HG03159 (cell line): ENCODE measurements around the gene CDK2.

ENCODE experiments used
- ATAC-seq: cut with Tn5 transposase; IDR thresholded peaks from one replicate; pipeline ENCODE4 v1.9.1; 2021; ENCODE audit warnings: mild to moderate bottlenecking, moderate library complexity; ENCODE audit not compliant: unreplicated experiment

The CDK2 gene

DNA sequence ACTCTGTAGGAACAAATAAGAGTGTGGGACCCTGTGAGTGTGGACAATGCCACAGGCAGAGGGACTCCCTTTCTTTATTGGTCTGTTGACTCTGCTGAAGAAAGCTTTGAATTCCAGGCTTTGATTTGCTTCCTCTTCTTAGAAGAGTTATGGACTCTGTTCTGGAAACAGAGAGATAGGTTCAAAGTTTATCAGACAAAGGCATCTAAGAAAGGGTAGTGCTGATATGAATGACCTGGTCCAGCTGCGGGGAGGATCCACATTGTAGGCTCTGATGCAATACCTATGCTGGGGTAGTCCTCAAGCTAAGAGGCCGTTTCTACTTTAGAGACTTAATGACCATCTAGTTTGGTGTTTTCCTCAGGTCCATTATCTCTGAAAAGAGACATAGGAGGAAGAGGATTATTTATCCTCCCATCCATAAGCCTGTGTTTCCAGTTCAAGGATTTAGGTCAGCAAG, 43.5 kb downstream of the CDK2 start:
- no peak for ATAC-seq

DNA sequence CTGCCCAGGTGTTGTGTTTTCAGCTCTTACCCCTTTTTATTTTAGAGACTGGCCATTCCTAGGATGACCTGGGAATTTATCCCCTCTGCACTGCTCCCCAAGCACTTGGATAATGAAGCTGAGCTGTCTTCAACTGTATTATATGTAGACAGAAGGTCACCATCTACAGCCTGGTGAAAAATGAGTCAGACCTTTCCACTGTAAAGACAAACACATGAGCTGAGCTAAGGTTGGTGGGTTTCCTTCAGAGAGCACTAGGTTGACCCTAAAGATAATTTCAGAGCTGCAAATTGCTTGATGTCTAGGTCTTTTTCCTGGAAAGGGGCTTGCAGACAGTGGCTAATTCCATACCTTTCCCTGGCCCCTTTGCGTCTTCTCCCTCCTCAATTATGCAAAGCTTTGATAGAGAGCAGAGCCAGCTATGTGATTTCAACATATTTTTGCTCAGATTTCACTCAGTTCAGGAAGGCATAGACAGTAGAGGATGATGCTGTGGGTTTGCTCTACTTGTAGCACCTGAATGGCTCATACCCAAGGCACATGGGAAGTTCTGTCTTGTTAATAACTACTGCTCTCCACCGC, 45.0 kb downstream of the CDK2 start:
- no peak for ATAC-seq

DNA sequence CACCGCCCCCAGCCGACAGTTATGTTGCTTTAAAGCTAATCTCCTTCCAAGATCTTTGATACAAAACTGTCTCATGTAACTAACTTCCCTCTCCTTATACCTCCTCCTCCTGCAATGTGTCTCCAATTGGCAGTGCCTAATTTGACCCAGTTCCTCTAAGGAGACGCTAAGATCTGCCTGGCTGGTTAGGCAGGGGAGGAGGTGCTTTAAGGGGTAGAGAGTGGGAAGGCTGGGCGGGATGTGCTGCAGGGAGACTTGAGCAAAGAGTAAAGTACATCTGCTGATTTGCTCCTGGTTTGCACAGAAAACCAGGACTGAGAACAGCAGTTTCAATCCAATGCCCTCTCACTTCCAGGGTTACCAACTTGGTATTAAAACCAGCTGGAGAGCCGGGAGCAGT, 46.9 kb downstream of the CDK2 start:
- ATAC-seq: no peak

DNA sequence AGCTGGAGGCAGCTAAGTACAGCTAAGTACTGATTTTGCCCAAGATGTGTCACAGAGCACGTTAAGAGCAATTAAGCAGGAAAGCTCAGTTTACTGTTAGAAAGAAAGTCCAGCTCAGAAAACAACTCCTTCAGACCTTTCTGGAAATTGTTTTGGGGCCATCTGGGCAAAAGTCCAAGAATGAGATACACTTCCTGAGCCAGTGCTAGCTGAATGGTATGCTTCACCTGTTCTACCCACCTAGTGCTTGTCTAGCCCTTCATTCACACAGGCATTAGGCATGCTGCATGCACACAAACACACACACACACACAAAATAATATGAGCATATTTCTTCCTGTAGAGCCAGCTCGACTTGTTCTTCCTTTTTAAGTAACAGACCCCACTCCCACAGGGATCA, 47.6 kb downstream of the CDK2 start:
- ATAC-seq: no peak

DNA sequence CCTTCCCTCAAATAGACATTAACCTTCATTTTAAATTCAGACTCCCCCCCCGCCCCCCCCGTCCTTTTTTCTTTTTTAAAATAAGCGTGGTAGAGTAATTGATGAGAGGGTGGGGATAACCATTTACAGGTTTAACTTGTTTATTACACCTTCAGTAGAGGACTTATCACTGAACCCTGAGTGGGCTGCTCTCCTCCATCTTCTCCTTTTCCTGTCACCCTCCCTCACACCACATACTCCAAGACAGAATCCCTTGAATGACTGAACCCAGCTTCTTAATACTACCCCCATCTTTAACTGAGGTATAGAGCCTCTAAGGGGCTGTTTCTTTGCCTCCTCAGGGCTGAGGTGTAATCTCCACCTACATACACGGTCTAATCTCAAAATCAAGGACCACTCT, 50.6 kb downstream of the CDK2 start:
- no peak for ATAC-seq

DNA sequence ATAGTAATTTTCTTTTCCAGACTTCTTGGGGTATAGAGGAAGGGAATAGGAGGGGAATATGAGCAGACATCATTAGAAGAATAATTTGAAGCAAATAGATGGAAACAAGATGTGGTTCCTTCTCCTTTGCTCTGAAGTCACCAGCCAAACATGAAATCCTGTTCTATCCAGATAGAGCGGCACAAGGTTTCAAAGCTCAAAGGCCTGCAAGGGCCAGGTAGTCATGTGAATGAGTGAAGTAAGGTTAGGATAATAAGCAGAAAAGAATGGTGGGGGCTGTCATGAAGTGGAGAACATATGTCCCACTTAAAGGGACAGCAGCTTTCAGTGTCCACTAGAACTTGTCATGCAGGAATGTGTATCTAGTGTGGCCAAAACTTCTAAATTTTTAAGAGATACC, 51.7 kb downstream of the CDK2 start:
- no peak for ATAC-seq

DNA sequence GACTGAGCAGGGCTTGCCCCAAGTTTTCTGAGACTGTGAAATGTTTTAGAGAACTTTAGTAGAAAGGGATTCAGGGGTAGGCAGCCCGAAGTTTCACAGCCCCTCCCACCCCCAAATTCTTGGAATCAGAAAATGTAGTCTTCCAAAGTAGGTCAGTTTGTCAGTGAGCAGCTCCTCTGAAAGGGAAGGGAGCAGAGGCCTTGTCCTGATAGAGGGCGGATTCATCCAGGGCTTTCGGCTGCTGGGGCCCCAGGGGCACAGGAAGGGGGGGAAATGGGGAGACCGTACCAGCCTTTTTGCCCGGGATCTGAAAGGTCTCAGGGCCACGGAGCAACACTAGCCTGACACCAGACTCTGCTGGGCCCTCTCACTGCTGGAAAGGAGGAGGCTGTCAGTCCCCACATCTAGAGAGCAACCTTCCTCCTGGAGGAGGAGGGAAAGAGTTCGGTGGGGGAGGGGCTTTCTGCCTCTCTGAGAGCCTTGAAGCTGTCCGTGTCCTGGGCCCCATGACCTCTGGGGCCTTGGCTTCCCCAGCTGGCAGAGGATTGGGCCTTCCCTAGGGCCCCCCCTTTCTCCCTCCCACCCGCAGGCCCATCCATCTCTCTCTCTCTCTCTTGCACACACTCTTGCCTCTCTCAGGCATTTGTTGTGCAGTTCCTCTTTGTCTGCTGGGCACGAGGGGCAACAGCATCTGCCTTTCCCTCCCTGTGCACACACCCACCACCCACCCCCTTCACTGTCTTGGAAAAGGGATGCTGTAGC, 54.0 kb downstream of the CDK2 start, which contains the start of gene IKZF4:
Gene IKZF4 (plus strand): TSS at position 621 of the 762 bp plus-strand sequence. CDS start 451 bp downstream, outside the sequence.
- ATAC-seq: no peak

DNA sequence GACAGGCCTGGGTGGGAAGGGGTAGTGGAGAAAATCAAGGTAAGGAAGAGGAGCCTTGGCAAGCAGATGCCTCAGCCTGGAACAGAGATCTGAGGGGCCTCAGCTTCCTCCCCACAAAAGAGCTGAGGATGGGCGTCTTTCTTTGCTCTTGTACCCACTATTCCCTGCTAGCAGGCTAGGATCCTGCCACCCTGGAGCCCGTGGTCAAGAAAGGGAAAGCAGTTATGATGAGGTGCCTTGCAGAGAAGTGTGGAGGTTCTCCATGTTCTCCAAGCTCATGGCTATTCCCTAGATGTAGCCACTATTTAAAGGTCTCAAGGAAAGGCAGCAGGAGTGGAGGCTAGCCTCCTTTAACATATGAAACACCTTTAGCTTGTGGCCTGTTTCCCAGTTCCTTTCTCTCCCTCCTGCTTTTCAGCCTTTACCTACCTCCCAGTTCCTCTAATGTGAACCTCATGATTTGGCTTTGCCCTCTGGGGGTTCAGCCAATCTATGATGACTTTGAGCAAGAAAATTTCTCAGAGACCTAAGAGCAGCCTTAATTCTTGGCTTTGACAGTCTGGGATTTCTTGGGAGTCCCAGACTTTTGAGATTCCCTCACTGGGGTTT, 55.4 kb downstream of the CDK2 start:
- no peak for ATAC-seq
